Lung (tissue), 12 donors: ENCODE results near the gene TOB2. TPM values are rescaled to one million over a fixed set of nuclear protein-coding genes. Genes with fewer than 3 reads are reported as not detected.

Source experiments
- ATAC-seq: fragments of 200-7000 bp; cut with Tn5 transposase; one replicate; pipeline ENCODE4 v1.9.1; 2020; ENCODE audit warnings: moderate number of reproducible peaks; ENCODE audit not compliant: insufficient read depth, low FRiP score
- DNase-seq, 3 donors: peaks; one replicate each; pipeline ENCODE4 v3.0.0-alpha.2; 2013 to 2017
- H3K27ac ChIP-seq, 2 donors: one replicate each; pipeline ENCODE4 v1.5.1; 2013; ENCODE audit warnings: mild to moderate bottlenecking in 2 of 2, moderate library complexity in 2 of 2, control low read depth in 1 of 2, inconsistent platforms in 1 of 2, low read depth in 1 of 2, low read length in 1 of 2
- H3K27me3 ChIP-seq, 3 donors: one replicate each; pipeline ENCODE4 v1.5.1; 2013; ENCODE audit warnings: low read length in 2 of 3; ENCODE audit not compliant: control insufficient read depth in 3 of 3, insufficient read depth in 3 of 3
- H3K36me3 ChIP-seq, 4 donors: one replicate each; pipeline ENCODE4 v1.5.1; 2013; ENCODE audit warnings: low read length in 4 of 4, mild to moderate bottlenecking in 1 of 4, moderate library complexity in 1 of 4; ENCODE audit not compliant: control insufficient read depth in 4 of 4, insufficient read depth in 4 of 4
- H3K4me1 ChIP-seq, 5 donors: one replicate each; pipeline ENCODE4 v1.5.1; 2013; ENCODE audit warnings: low read length in 5 of 5, mild to moderate bottlenecking in 2 of 5, moderate library complexity in 1 of 5; ENCODE audit not compliant: control insufficient read depth in 5 of 5, insufficient read depth in 5 of 5
- H3K4me3 ChIP-seq: one replicate; pipeline ENCODE4 v1.5.1; 2013; ENCODE audit warnings: mild to moderate bottlenecking, control low read depth, moderate library complexity
- H3K9ac ChIP-seq, 2 donors: one replicate each; pipeline ENCODE4 v1.5.1; 2013; ENCODE audit warnings: low read length in 2 of 2, control low read depth in 1 of 2; ENCODE audit not compliant: insufficient read depth in 1 of 2
- H3K9me3 ChIP-seq, 4 donors: one replicate each; pipeline ENCODE4 v1.5.1; 2013; ENCODE audit warnings: low read length in 3 of 4, mild to moderate bottlenecking in 1 of 4, moderate library complexity in 1 of 4; ENCODE audit not compliant: control insufficient read depth in 4 of 4, insufficient read depth in 3 of 4
- WGBS, 2 donors: extraction: QIAGEN DNeasy Blood & Tissue Kit; methylation state at CpG; one replicate each; pipeline ENCODE4 v1.1.7; 2013; 5-methylcytosine and 5-hydroxymethylcytosine counted together
- polyA plus RNA-seq, 2 donors: library from polyadenylated mRNA; stranded (reverse); fragments of 200-250 nt; gene quantifications; one replicate each; pipeline ENCODE4 v1.2.1, GENCODE V29; 2013
- total RNA-seq, 2 donors: library from RNA; depleted of rRNA in 1 of 2; stranded (reverse); fragments of >200 nt in 1 of 2; gene quantifications; one replicate each; pipeline ENCODE4 v1.2.1, GENCODE V29; 2014 to 2021
- TF ChIP-seq, protein P1 (sequence below): IDR thresholded peaks from 2 replicates; pipeline ENCODE4 v1.5.1; 2012; ENCODE audit warnings: mild to moderate bottlenecking; ENCODE audit errors: control extremely low read depth, extremely low read depth
- donor health status: control.
- donor health status: control.
- donor health status: Bipolar disorder and iron deficiency.
- donor health status: healthy.
- donor health status: DM: yes; HTN: yes; CAD: no.

The TOB2 gene
- total and polyA plus RNA-seq, 4 donors, result 15.4 to 46.7 (median 23.5) TPM

DNA sequence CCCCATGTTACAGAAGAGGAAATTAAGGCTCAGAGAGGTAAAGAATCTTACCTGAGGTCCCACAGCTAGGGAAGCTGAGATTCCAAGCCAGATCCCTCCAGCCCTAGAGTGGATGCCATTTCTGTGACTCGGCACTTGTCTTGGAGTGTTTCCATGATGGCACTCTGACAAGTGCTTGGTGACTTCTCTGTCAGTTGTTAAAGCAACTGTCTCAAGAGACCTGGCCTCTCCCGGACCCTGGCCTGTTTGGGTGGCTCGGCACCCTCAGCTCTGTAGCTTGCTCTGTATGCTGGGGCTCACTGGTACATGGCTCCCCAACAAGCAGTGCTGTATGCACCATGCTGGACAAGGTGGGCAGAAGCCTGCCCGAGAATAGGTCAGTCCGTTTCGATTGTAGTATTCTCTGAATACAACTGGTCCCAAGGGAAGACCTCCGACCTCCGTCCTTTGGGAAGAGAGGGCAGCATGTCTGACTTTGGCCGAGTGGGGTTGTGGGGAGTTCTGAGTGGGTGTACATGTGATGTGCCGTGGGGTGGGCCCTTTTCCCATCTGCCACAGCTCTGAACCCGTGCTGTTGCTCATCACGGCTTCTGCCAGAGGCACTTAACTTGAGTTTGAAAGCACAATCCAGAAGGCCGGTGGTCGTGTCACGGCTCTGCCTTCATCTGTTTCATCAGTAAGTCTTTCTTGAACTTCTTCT lies 34.7 kb upstream of the TOB2 start:
- 81 to 90% methylated on average over 15 of the region's 15 CpGs for WGBS, 2 donors
- ATAC-seq (no peak), DNase-seq (no peak)
- Histone ChIP-seq H3K36me3 (peaks cover 0 to 2% (median 0%) of the 10 kb centered on the region in 4 donors), H3K9ac (no peak overlapping the region), H3K4me1 (peaks cover 0 to 21% (median 6%) of the 10 kb centered on the region in 5 donors), H3K4me3 (no peak overlapping the region), H3K27ac (peak overlapping the region; percentile 32 to 86), H3K27me3 (no peaks in the 10 kb centered on the region), H3K9me3 (no peaks in the 10 kb centered on the region)
- TF ChIP-seq, protein P1, sequence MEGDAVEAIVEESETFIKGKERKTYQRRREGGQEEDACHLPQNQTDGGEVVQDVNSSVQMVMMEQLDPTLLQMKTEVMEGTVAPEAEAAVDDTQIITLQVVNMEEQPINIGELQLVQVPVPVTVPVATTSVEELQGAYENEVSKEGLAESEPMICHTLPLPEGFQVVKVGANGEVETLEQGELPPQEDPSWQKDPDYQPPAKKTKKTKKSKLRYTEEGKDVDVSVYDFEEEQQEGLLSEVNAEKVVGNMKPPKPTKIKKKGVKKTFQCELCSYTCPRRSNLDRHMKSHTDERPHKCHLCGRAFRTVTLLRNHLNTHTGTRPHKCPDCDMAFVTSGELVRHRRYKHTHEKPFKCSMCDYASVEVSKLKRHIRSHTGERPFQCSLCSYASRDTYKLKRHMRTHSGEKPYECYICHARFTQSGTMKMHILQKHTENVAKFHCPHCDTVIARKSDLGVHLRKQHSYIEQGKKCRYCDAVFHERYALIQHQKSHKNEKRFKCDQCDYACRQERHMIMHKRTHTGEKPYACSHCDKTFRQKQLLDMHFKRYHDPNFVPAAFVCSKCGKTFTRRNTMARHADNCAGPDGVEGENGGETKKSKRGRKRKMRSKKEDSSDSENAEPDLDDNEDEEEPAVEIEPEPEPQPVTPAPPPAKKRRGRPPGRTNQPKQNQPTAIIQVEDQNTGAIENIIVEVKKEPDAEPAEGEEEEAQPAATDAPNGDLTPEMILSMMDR, result no peak

- 76 to 81% methylated on average over 7 of the region's 7 CpGs for WGBS, 2 donors
- H3K9me3 ChIP-seq, result no peaks in the 10 kb centered on the region
- no peaks in the 10 kb centered on the region for H3K27me3 ChIP-seq
- ATAC-seq (no peak), DNase-seq (peak in 2 of 3 donors; percentile 16 to 35)
- no peak overlapping the region for H3K9ac ChIP-seq
- peak overlapping the region; percentile 66 to 86 for H3K27ac ChIP-seq
- H3K4me1 ChIP-seq, result peaks cover 0 to 24% (median 6%) of the 10 kb centered on the region in 5 donors
- no peak overlapping the region for H3K4me3 ChIP-seq
- peaks cover 0 to 2% (median 0%) of the 10 kb centered on the region in 4 donors for H3K36me3 ChIP-seq
- TF ChIP-seq, protein P1, result no peak
These were observed 33.8 kb upstream of the TOB2 start for GRCh38 chr22:41480397-41480735.

DNA sequence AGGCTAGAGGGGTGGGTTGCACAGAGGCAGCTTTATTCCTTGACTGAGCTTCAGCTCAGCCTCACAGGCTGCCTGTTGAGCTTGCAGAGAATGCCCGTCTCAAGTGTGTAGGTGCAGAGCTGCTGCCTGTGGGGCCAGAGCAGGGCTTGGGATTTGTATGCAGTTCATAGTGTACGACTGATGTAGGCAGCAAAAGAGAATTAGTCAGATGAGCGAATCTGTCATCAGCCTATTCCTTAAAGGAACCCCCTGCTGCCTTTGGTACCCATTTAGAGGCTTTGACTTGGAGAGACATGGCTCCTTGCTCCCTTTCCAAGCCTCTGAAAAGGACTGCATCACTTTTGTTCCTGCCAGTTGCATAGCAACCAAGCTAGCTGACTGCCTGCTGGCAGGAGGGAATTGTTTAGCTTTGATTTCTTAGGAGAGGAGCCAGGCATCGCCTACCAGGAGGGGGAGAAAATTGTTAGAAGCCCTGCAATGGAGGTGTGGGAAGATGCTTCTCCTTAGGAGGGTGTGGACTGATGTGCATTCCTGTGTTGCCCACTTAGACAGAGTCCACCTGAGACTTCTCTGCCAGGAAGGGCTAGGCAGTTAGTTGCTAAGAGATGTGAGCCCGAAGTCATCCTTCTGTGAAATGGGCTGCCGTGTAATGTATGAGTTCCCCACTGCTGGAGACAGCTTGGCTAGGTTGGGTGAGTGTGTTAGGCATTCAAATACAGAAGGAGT lies 33.2 kb upstream of the TOB2 start:
- TF ChIP-seq, protein P1, result no peak
- H3K9ac ChIP-seq, result no peak overlapping the region

More for the DNA sequence above, 33.2 kb upstream of the TOB2 start:
- ATAC-seq (no peak), DNase-seq (peak in 2 of 3 donors; percentile 11 to 13)
- no peak overlapping the region for H3K4me3 ChIP-seq
- 77 to 86% methylated on average over 6 of the region's 6 CpGs for WGBS, 2 donors
- peaks cover 0 to 2% (median 0%) of the 10 kb centered on the region in 4 donors for H3K36me3 ChIP-seq
- H3K9me3 ChIP-seq, result no peaks in the 10 kb centered on the region
- H3K27ac ChIP-seq, result peak overlapping the region; percentile 66 to 86
- H3K27me3 ChIP-seq, result no peaks in the 10 kb centered on the region
- peaks cover 0 to 24% (median 6%) of the 10 kb centered on the region in 5 donors for H3K4me1 ChIP-seq
